Measurements from ENCODE around the gene ATP5MG. TPM values are rescaled to one million over a fixed set of nuclear protein-coding genes. Genes with fewer than 3 reads are reported as not detected.

Gene ATP5MG
- total RNA-seq, 3 donors from 2014 or later: 236 to 266 (median 251) TPM

- H3K4me3 Mint-ChIP-seq: peak overlapping the region; percentile 66
- peaks cover 25% of the 10 kb centered on the region for H3K36me3 Mint-ChIP-seq (ENCODE audit: insufficient read depth)
- ATAC-seq (peak in 1 of 2 donors; percentile 1), DNase-seq (no peak)
- H3K27me3 Mint-ChIP-seq (ENCODE audit: low read depth): no peaks in the 10 kb centered on the region
- peaks cover 94% of the 10 kb centered on the region for H3K4me1 Mint-ChIP-seq (ENCODE audit: low read depth)
- no peaks in the 10 kb centered on the region for H3K9me3 Mint-ChIP-seq
Observed at GRCh38 chr11:118442908-118443589, 41.6 kb downstream of the ATP5MG start.

GRCh38 chr11:118443590-118444218 lies 42.3 kb downstream of the ATP5MG start:
- Mint-ChIP-seq H3K9me3 (no peaks in the 10 kb centered on the region), H3K27me3 (ENCODE audit: low read depth) (no peaks in the 10 kb centered on the region), H3K36me3 (ENCODE audit: insufficient read depth) (peaks cover 25% of the 10 kb centered on the region), H3K4me3 (peak overlapping the region; percentile 66), H3K4me1 (ENCODE audit: low read depth) (peaks cover 97% of the 10 kb centered on the region)
- peak; percentile 70 to 77 for ATAC-seq
- DNase-seq: no peak

GRCh38 chr11:118447423-118447822 lies 46.0 kb downstream of the ATP5MG start:
- Mint-ChIP-seq H3K4me3 (no peak overlapping the region), H3K9me3 (no peaks in the 10 kb centered on the region), H3K36me3 (ENCODE audit: insufficient read depth) (peaks cover 19% of the 10 kb centered on the region), H3K27me3 (ENCODE audit: low read depth) (no peaks in the 10 kb centered on the region), H3K4me1 (ENCODE audit: low read depth) (peaks cover 78% of the 10 kb centered on the region)
- ATAC-seq (no peak), DNase-seq (no peak)

GRCh38 chr11:118448294-118448693 lies 46.9 kb downstream of the ATP5MG start:
- ATAC-seq (peak; percentile 42 to 51), DNase-seq (no peak)
- Mint-ChIP-seq H3K4me1 (ENCODE audit: low read depth) (peaks cover 75% of the 10 kb centered on the region), H3K9me3 (no peaks in the 10 kb centered on the region), H3K4me3 (peak overlapping the region; percentile 6), H3K27me3 (ENCODE audit: low read depth) (no peaks in the 10 kb centered on the region), H3K36me3 (ENCODE audit: insufficient read depth) (peaks cover 25% of the 10 kb centered on the region)

GRCh38 chr11:118449316-118449918 lies 48.0 kb downstream of the ATP5MG start:
- H3K27me3 Mint-ChIP-seq (ENCODE audit: low read depth): no peaks in the 10 kb centered on the region
- peaks cover 34% of the 10 kb centered on the region for H3K36me3 Mint-ChIP-seq (ENCODE audit: insufficient read depth)
- DNase-seq: no peak
- no peak overlapping the region for H3K4me3 Mint-ChIP-seq
- peaks cover 75% of the 10 kb centered on the region for H3K4me1 Mint-ChIP-seq (ENCODE audit: low read depth)
- H3K9me3 Mint-ChIP-seq: no peaks in the 10 kb centered on the region
- ATAC-seq: no peak

- ATAC-seq (no peak), DNase-seq (no peak)
- H3K9me3 Mint-ChIP-seq: no peaks in the 10 kb centered on the region
- peaks cover 72% of the 10 kb centered on the region for H3K4me1 Mint-ChIP-seq (ENCODE audit: low read depth)
- H3K27me3 Mint-ChIP-seq (ENCODE audit: low read depth): no peaks in the 10 kb centered on the region
- peaks cover 32% of the 10 kb centered on the region for H3K36me3 Mint-ChIP-seq (ENCODE audit: insufficient read depth)
- no peak overlapping the region for H3K4me3 Mint-ChIP-seq
Observed at GRCh38 chr11:118450451-118450850, 49.0 kb downstream of the ATP5MG start.

Other genes starting within 250 kb of the ATP5MG start
- not detected for gene SCN4B, start 248.8 kb upstream of the ATP5MG start, total RNA-seq
- gene SCN2B, start 225.0 kb upstream of the ATP5MG start, total RNA-seq: not detected
- gene JAML, start 176.6 kb upstream of the ATP5MG start, total RNA-seq: 100 to 1,000 TPM; 135 to 153 (median 137) TPM
- gene MPZL3, start 149.2 kb upstream of the ATP5MG start, total RNA-seq: 10 to 100 TPM; 52.7 to 72.0 (median 56.4) TPM
- 10 to 100 TPM in 2 of 3 donors, 1 to 10 TPM in 1; 9.0 to 12.9 (median 12.8) TPM for gene MPZL2, start 137.3 kb upstream of the ATP5MG start, total RNA-seq
- 100 to 1,000 TPM; 371 to 436 (median 407) TPM for gene CD3E, start 96.9 kb upstream of the ATP5MG start, total RNA-seq
- 100 to 1,000 TPM; 412 to 451 (median 427) TPM for gene CD3D, start 58.9 kb upstream of the ATP5MG start, total RNA-seq
- gene CD3G, start 57.3 kb upstream of the ATP5MG start, total RNA-seq: 100 to 1,000 TPM in 2 of 3 donors, 10 to 100 TPM in 1; 86.4 to 105 (median 102) TPM
- 10 to 100 TPM; 43.7 to 45.1 (median 45.0) TPM for gene UBE4A, start 42.0 kb upstream of the ATP5MG start, total RNA-seq
- 10 to 100 TPM; 42.5 to 54.8 (median 44.1) TPM for gene KMT2A, start 34.9 kb downstream of the ATP5MG start, total RNA-seq
- gene TTC36, start 125.9 kb downstream of the ATP5MG start, total RNA-seq: 1 to 10 TPM in 2 of 3 donors, under 1 TPM in 1; 0.84 to 1.1 (median 1.1) TPM
- gene TMEM25, start 129.6 kb downstream of the ATP5MG start, total RNA-seq: 10 to 100 TPM; 10.1 to 13.8 (median 12.9) TPM
- 10 to 100 TPM; 22.5 to 29.7 (median 23.2) TPM for gene IFT46, start 164.3 kb downstream of the ATP5MG start, total RNA-seq
- gene ARCN1, start 170.8 kb downstream of the ATP5MG start, total RNA-seq: 100 to 1,000 TPM; 180 to 190 (median 183) TPM
- 1 to 10 TPM in 2 of 3 donors, under 1 TPM in 1; 0.90 to 1.9 (median 1.3) TPM for gene PHLDB1, start 206.0 kb downstream of the ATP5MG start, total RNA-seq

Data from activated T-cell treated with anti-CD3 and anti-CD28 coated beads, Interleukin-2, amount 50 U/mL, for 4 hours (primary cell).